Inflammatory macrophage treated with lipopolysaccharide for 1 hour (primary cell): ENCODE results near the gene DTX1.

ENCODE experiments used
- DNase-seq, 2 donors: peaks; one replicate each; pipeline ENCODE4 v3.0.0-alpha.2; 2020 to 2022

Gene DTX1

DNA sequence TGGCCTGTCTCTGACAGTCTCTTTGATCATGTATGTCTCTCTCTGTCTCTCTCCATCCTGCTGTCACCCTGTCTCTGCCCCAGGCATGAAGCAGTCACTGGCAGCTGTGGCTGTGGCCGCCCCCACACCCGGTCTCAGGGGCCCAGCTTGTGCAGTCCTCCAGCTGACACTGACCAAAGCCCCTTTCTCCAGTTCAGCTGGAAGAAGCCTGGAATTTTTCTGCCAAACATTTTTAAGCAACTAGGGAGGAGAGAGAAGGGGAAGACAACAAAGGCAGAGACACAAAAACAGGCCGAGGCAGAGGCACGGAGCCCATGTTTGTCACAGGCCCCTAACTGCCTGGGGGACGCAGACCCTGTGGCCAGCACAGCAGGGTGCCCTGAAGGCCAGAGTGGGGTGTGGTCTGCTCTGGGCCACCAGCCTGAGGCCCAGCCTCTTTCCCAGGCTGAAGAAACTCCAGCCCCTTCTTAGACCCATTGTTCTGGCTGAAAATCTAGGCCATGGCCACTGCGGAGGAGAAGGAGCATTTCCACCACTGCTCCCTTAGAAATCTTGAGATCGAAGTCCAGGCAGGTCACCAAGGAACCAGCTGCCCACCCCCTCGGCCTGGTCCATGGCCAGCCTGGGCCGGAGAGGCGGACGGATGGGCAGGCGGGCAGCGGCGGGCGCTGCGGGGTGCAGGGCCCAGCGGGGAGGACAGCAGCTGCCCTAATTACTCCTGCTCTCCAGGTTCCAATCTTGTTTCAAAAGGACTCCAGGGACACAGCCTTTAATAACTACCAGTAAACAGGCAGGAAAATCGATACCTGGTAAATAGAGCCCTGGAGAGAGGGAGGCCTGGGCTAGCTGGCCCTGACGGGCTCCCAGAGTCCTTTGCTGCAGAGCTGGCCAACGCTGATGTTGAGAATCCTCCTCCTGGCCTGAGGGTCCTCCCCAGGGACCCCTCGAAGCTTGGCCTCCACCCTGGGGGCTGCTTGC lies 14.9 kb downstream of the DTX1 start:
- DNase-seq: no peak

DNA sequence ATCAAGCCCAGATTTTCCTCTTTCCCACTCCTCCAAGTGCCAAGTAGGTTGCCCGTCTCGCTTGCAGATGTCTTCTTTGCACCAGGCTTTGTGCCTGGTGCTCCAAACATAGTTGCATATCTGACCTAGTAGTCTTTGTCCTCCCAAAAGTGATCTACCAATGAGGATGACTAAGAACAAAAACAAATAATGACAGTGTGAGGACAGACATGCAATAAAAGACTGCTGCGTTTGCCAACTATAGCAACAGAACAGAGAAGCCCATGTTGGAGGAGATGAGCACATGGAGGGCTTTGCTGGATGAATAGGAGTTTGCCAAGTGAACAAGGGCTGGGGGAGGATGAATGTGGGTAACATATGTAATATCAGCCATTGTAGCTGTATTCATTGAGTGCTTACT lies 15.6 kb downstream of the DTX1 start:
- no peak for DNase-seq

GRCh38 chr12:113073586-113073985 lies 17.1 kb downstream of the DTX1 start:
- no peak for DNase-seq

DNA sequence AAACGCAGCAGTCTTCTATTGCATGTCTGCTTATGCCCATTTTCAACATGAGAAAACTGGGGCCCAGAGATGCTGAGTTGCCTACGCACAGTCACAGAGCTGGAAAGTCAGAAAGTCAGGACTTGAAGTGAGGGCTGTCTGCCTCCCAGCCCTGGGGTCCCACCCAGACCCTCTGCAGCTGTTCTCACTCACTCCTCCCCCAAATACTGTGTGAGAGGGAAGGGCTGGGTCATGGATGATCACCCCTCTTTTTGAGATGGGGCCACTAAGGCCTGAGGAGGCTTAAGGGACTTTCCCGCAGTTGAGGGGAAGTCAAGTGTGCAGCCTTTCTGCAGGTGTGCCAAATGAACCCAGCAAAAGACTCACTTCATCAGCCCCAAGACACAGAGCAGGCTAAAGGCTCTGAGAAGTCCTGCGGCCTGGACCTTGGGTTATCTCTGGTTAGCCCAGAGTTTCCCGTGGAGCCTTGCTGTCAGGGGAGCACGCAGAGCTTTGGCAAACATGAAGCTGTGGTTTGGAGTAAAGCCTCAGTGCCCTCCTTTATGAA lies 18.7 kb downstream of the DTX1 start:
- no peak for DNase-seq

GRCh38 chr12:113077057-113077858 lies 20.7 kb downstream of the DTX1 start:
- DNase-seq: no peak

DNA sequence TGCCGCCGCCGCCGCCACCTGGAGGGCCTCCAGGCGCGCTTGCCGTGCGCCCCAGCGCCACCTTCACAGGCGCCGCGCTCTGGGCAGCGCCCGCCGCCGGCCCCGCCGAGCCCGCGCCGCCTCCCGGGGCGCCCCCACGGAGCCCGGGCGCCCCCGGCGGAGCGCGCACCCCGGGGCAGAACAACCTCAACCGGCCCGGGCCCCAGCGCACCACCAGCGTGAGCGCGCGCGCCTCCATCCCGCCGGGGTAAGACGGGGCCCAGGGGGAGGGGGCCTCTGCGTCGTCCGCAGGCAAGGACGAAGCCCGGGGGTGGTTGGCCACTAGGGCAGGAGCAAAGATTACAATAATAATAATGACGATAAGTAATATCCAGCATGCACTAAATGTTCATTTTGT lies 21.3 kb downstream of the DTX1 start:
- no peak for DNase-seq

GRCh38 chr12:113081873-113082272 lies 25.3 kb downstream of the DTX1 start:
- DNase-seq: peak in 1 of 2 donors; percentile 39

DNA sequence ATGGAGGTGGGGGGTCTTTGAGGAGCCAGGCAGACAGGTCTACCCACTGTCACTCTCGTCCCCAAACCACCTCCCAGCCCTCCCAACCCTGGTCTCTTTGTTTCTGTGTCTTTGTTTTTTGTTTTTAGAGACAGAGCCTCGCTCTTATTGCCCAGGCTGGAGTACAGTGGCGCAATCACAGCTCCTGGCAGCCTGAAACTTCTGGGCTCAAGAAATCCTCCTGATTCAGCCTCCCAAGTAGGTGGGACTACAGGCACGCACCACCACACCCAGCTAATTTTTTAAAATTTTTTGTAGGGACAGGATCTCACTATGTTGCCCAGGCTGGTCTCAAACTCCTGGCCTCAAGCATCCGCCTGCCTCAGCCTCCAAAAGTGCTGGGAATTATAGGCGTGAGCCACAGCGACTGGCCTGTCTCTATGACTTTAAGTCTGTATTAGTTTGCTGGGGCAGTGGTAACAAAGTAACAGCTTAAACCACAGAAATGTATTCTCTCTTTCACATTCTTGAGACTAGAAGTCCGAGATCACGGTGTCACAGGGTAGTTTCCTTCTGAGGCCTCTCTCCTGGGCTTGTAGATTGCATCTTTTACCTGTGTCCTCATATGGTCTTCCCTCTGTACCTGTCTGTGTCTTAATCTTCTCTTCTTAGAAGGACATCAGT lies 26.1 kb downstream of the DTX1 start:
- no peak for DNase-seq

GRCh38 chr12:113083863-113084435 lies 27.4 kb downstream of the DTX1 start:
- no peak for DNase-seq

- no peak for DNase-seq
Measured at GRCh38 chr12:113086249-113087164, 30.0 kb downstream of the DTX1 start.

GRCh38 chr12:113087193-113087592 lies 30.7 kb downstream of the DTX1 start:
- no peak for DNase-seq

DNA sequence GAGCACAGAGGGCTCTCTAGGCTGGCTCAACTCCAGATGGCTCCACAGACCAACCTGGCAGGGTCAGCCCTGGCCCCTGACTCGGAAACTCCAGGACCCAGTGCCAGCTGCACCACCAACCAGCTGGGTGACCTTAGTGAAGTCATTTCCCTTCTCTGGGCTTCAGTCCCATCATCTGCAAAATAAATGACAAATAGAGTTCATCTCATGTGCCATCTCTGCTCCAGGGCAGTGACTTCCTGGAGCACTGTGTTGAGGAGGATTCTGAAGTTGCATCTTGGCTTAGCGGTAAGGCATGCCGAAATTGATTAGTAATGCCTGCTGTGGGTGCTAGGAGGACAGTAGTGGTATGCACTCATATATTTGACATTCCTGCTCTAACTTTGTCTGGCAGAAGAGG lies 31.5 kb downstream of the DTX1 start:
- no peak for DNase-seq

- no peak for DNase-seq
Measured at GRCh38 chr12:113088971-113089756, 32.6 kb downstream of the DTX1 start.

DNA sequence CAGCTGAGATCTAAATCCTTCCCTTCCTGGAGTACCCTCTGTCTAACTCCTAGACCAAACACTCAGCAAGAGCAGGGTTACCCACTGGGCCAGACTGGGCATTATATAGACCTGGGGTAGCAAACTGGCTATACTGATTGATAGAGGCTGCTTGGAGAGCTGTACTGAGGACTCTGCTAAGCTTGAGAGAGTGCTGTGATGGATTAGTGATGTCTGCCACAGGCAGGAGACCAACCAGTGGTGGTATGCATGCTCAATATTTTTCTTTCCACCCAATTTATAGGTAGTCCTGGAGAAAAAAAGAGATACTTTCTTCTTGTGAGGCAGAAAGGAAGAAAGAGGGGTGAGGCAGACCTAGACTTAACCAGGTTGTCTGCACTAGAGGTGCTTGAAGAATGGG lies 33.3 kb downstream of the DTX1 start:
- DNase-seq: no peak

- no peak for DNase-seq
Measured at GRCh38 chr12:113090740-113091139, 34.2 kb downstream of the DTX1 start.

DNA sequence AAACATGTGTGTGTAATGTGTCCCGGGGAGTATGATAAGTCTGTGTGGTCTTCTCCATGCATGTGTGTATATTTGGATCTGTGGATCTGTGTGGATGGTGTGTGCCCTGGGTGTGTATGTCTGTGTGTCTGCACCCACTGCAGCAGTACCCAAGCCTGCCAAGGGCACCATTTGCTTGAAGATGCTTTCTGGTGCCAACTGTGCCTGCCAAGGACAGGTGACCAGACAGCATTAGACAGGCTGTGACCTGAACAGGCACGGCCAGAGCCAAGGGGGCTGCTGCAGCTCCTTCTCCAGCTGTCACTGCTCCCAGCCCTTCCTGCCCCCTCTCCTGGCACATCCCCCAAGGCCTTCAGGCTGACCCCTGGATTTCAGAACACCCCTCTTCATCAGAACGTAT lies 35.0 kb downstream of the DTX1 start:
- DNase-seq: no peak

DNA sequence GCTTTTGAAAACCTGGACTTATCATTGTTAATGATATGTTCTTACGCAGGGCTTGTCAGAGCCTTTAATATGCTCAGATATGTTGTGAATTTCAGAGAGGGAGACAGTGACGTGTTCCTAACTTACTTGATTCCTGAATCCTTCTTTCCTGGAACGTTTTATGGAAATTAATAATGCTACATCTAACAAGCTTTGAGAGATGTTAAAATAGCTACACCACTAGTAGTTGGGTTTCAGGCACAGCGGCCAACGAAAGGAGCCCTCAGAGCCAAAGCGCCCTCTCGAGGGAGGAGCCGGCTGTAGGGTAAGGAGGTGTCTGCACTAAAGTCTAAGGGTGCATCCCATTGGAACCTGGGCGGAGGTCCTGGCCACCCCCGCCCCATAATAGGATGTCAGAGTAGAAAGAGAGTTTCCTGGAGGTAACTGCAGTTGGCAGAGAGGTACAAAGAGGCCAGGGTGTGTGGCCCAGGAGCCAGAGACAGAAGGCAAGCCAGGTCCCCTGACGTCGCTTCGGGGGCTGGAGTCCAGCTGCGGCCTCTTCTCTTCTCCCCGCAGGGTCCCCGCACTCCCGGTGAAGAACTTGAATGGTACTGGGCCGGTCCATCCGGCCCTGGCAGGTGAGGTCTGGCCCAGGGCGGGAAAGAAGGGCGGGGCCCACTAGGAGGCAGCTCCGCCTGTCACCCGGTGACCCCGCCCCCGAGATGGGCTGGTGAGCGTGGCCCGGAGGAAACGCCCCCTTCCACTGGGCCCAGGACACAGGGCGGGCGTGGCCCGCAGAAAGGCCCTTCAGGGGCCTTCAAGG lies 36.3 kb downstream of the DTX1 start:
- DNase-seq: peak; percentile 25 to 47

DNA sequence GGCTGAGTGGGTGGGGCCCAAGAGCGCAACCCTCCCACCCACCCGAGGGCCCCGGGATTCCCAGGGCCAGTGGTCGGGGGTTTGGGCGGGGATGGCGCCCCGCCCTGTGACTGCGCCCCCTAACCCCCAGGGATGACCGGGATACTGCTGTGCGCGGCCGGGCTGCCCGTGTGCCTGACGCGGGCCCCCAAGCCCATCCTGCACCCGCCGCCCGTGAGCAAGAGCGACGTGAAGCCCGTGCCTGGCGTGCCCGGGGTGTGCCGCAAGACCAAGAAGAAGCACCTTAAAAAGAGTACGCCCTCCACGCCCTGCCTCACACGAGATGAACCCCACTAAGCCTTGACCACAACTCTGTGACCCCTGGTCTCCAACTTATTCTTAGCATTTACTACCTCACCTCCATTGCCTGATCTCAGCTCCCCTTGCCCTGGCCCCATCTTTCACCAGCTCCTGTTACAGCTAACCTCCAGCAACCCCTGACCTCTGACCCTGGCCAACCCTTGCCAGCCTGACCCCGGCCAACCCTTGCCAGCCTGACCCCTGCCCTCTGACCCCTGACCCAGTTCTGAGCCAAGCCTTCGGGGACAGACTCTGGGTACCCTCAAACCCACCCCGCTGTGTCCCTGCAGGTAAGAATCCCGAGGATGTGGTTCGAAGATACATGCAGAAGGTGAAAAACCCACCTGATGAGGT lies 37.0 kb downstream of the DTX1 start:
- no peak for DNase-seq

DNA sequence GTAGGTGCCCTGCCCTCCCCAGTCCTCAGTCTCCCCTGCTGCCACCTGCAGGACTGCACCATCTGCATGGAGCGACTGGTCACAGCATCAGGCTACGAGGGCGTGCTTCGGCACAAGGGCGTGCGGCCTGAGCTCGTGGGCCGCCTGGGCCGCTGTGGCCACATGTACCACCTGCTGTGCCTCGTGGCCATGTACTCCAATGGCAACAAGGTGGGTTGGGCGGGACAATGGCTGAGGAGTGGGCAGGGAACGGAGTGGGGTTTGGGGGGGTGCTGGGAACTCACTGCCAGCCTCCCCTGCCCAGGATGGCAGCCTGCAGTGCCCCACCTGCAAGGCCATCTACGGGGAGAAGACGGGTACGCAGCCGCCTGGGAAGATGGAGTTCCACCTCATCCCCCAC lies 38.2 kb downstream of the DTX1 start:
- DNase-seq: no peak
